ENCODE data around the gene DUS3L. TPM values are rescaled to one million over a fixed set of nuclear protein-coding genes. Genes with fewer than 3 reads are reported as not detected.

DUS3L gene
- total RNA-seq, 1 donor from 2014 or later, result 42.6 TPM

DNA sequence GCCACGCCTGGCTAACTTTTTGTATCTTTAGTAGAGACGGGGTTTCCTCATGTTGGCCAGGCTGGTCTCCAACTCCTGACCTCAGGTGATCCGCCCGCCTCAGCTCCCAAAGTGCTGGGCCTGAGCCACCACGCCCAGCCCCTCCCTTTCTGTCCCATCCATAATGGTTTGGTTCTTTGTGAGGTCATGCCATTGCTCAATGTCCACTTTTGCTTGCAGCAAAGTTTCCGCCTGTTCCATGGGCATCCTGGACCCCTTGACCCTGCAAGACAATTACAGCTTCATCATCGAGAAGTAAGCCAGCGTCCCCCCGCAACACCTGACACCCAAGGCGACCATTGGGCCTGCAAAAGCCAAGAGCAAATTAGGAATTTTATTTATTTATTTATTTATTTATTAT is 23.0 kb downstream of the DUS3L start:
- no peaks in the 10 kb centered on the region for H3K4me1 Mint-ChIP-seq (ENCODE audit: low read depth)
- TF ChIP-seq, protein P1, sequence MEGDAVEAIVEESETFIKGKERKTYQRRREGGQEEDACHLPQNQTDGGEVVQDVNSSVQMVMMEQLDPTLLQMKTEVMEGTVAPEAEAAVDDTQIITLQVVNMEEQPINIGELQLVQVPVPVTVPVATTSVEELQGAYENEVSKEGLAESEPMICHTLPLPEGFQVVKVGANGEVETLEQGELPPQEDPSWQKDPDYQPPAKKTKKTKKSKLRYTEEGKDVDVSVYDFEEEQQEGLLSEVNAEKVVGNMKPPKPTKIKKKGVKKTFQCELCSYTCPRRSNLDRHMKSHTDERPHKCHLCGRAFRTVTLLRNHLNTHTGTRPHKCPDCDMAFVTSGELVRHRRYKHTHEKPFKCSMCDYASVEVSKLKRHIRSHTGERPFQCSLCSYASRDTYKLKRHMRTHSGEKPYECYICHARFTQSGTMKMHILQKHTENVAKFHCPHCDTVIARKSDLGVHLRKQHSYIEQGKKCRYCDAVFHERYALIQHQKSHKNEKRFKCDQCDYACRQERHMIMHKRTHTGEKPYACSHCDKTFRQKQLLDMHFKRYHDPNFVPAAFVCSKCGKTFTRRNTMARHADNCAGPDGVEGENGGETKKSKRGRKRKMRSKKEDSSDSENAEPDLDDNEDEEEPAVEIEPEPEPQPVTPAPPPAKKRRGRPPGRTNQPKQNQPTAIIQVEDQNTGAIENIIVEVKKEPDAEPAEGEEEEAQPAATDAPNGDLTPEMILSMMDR (IDR thresholded peaks at IDR 0.05; ENCODE audit: unreplicated experiment), result no peak
- no peaks in the 10 kb centered on the region for H3K36me3 Mint-ChIP-seq (ENCODE audit: insufficient read depth)
- no peaks in the 10 kb centered on the region for H3K27me3 Mint-ChIP-seq
- no peak for DNase-seq (ENCODE audit: low spot score, unreplicated experiment)
- no peak overlapping the region for H3K27ac Mint-ChIP-seq
- H3K9me3 Mint-ChIP-seq (ENCODE audit: low read depth), result no peaks in the 10 kb centered on the region
- H3K4me3 Mint-ChIP-seq (ENCODE audit: low read depth), result no peak overlapping the region

DNA sequence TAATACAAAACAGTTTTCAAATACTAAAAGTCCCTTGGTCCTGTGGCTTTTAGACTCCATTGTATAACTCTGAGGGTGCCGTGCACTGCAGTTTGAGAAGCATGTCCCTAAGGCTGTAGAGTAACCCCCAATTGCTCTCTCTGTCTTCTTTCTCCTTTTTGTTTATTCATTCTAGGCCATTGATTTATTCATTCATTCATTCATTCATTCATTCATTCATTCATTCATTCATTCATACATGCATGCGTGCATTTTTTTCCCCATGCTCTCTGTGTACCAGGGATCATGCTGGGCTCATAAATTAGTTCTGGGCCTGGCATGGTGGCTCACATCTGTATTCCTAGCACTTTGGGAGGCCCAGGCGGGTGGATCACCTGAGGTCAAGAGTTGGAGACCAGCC is 25.7 kb downstream of the DUS3L start:
- Mint-ChIP-seq H3K9me3 (ENCODE audit: low read depth) (peaks cover 4% of the 10 kb centered on the region), H3K4me1 (ENCODE audit: low read depth) (no peaks in the 10 kb centered on the region), H3K27ac (no peak overlapping the region), H3K4me3 (ENCODE audit: low read depth) (no peak overlapping the region), H3K27me3 (peaks cover 12% of the 10 kb centered on the region), H3K36me3 (ENCODE audit: insufficient read depth) (no peaks in the 10 kb centered on the region)
- TF ChIP-seq, protein P1 (IDR thresholded peaks at IDR 0.05; ENCODE audit: unreplicated experiment), result no peak
- no peak for DNase-seq (ENCODE audit: low spot score, unreplicated experiment)

DNA sequence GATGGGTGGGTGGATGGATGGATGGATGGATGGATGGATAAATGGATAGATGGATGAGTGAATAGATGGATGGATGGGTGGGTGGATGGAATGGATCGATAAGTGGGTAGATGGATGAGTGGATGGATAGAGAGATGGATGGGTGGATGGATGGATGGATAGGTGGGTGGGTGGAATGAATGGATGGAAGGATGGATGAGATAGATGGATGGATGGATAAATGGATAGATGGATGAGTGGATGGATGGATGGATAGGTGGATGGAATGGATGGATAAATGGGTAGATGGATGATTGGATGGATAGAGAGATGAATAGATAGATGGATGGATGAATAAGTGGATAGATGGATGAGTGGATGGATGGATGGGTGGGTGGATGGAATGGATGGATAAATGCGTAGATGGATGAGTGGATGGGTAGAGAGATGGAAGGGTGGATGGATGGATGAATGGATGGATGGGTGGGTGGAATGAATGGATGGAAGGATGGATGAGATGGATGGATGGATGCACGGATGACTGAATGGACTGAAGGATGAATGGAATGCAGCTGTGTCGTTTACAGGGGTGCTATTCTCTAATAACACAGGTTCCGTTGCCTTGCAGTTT is 28.2 kb downstream of the DUS3L start:
- no peak overlapping the region for H3K27ac Mint-ChIP-seq
- no peaks in the 10 kb centered on the region for H3K36me3 Mint-ChIP-seq (ENCODE audit: insufficient read depth)
- H3K9me3 Mint-ChIP-seq (ENCODE audit: low read depth), result peaks cover 4% of the 10 kb centered on the region
- no peak overlapping the region for H3K4me3 Mint-ChIP-seq (ENCODE audit: low read depth)
- no peaks in the 10 kb centered on the region for H3K4me1 Mint-ChIP-seq (ENCODE audit: low read depth)
- TF ChIP-seq, protein P1 (IDR thresholded peaks at IDR 0.05; ENCODE audit: unreplicated experiment), result no peak
- H3K27me3 Mint-ChIP-seq, result peaks cover 14% of the 10 kb centered on the region
- DNase-seq (ENCODE audit: low spot score, unreplicated experiment), result no peak

DNA sequence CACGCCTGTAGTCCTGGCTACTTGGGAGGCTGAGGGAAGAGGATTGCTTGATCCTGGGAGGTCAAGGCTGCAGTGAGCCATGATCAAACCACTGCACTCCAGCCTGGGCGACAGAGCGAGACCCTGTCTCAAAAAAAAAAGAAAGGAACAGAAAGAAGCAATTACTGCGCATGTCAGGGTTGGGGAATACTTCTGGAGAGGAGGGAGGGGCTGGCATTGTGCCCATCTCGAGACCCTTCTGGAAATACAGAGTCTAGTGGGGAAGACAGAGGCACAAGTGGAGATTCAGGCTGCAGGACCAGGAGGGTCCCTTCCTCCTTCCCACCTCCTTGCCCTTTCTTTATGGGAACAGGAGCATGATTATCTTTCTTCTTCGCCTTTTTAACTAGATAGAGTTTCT is 37.2 kb downstream of the DUS3L start:
- H3K27ac Mint-ChIP-seq, result no peak overlapping the region
- H3K9me3 Mint-ChIP-seq (ENCODE audit: low read depth), result no peaks in the 10 kb centered on the region
- H3K4me1 Mint-ChIP-seq (ENCODE audit: low read depth), result no peaks in the 10 kb centered on the region
- peaks cover 11% of the 10 kb centered on the region for H3K27me3 Mint-ChIP-seq
- no peak for DNase-seq (ENCODE audit: low spot score, unreplicated experiment)
- H3K36me3 Mint-ChIP-seq (ENCODE audit: insufficient read depth), result no peaks in the 10 kb centered on the region
- no peak overlapping the region for H3K4me3 Mint-ChIP-seq (ENCODE audit: low read depth)
- TF ChIP-seq, protein P1 (IDR thresholded peaks at IDR 0.05; ENCODE audit: unreplicated experiment), result no peak

DNA sequence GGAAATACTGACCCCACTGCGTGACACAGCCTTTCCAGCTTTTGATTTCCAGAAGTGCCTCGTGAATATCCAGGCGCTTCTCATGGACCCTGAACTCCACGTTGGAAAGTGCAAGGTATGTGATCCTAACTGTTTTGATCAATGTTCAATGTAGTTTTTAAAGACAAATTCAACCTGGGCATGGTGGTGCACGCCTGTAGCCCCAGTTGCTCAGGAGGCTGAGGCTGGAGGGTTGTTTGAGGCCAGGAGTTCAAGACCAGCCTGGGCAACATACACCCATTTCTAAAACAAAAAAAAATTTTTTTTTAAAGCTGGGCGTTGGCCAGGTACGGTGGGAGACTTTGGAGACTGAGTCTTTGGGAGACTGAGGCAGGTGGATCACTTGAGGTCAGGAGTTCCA is 39.3 kb downstream of the DUS3L start:
- H3K36me3 Mint-ChIP-seq (ENCODE audit: insufficient read depth), result no peaks in the 10 kb centered on the region
- no peaks in the 10 kb centered on the region for H3K4me1 Mint-ChIP-seq (ENCODE audit: low read depth)
- no peaks in the 10 kb centered on the region for H3K9me3 Mint-ChIP-seq (ENCODE audit: low read depth)
- no peak overlapping the region for H3K27ac Mint-ChIP-seq
- no peak for DNase-seq (ENCODE audit: low spot score, unreplicated experiment)
- H3K27me3 Mint-ChIP-seq, result peaks cover 11% of the 10 kb centered on the region
- H3K4me3 Mint-ChIP-seq (ENCODE audit: low read depth), result no peak overlapping the region
- TF ChIP-seq, protein P1 (IDR thresholded peaks at IDR 0.05; ENCODE audit: unreplicated experiment), result no peak

Measured in progenitor cell of endocrine pancreas (in vitro differentiated cells).